Measurements from ENCODE around the gene ABHD1. TPM values are rescaled to one million over a fixed set of nuclear protein-coding genes. Genes with fewer than 3 reads are reported as not detected.

Gene ABHD1
- total RNA-seq, 4 donors from 2014 or later: 1.2 TPM; not detected in 3

DNA sequence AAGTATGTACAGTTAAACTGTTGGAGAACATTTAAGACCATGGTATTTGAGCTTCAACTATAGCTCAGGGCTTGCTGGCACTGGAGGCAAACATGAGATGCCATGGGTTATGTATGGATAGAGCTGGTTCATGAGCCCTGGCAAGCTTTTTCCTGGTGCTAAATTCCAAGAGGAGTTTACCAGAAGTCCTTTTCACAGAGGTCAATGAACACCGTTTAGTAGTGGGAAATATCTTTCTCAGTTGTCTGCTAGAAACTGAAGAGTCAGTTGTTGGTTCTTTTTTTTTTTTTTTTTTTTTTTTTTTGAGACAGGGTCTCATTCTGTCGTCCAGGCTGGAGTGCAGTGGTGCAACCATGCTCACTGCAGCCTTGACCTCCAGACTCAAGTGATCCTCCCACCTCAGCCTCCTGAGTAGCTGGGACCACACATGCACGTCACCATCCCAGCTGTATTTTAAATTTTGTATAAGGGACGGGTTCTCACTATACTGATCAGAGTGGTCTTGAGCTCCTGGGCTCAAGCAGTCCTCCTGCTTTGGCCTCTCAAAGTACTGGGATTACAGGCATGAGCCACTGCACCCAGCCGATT is 35.7 kb upstream of the ABHD1 start:
- TF ChIP-seq POLR2A (IDR thresholded peaks at IDR 0.05) (no peak), CTCF (IDR thresholded peaks at IDR 0.05) (no peak)

DNA sequence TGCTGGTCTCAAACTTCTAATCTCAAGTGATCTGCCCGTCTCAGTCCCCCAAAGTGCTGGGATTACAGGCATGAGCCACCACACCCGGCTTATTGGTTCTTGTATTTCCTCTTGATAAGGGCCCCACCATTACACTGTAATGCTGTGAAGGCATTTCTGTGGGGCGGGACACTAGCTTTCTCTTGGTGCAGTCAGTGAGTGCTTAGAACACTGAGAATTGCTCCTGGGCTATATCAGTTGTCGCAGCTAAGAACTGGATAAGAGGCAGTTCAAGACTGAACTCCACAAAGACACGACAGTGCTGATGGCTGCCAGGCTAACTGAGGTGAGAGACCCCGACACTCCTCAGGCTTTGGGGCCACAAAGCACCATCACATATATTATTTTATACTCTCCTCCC is 35.0 kb upstream of the ABHD1 start:
- no peaks in the 10 kb centered on the region for H3K27me3 ChIP-seq
- H3K36me3 ChIP-seq: no peaks in the 10 kb centered on the region
- intact Hi-C loops (cut with DNase I; ENCODE audit: low total_unique reads): no loop called here
- no peak for DNase-seq
- H3K4me1 ChIP-seq: peaks cover 0 to 12% of the 10 kb centered on the region in 2 donors
- TF ChIP-seq POLR2A (IDR thresholded peaks at IDR 0.05) (no peak), CTCF (IDR thresholded peaks at IDR 0.05) (no peak)
- H3K4me3 ChIP-seq: no peak overlapping the region
- H3K9me3 ChIP-seq: no peaks in the 10 kb centered on the region
- H3K27ac ChIP-seq: no peak overlapping the region

More for the DNA sequence above, 35.7 kb upstream of the ABHD1 start:
- Histone ChIP-seq H3K27ac (no peak overlapping the region), H3K4me1 (peaks cover 0 to 12% of the 10 kb centered on the region in 2 donors), H3K27me3 (no peaks in the 10 kb centered on the region), H3K9me3 (no peaks in the 10 kb centered on the region), H3K36me3 (no peaks in the 10 kb centered on the region), H3K4me3 (no peak overlapping the region)
- no peak for DNase-seq
- intact Hi-C loops (cut with DNase I; ENCODE audit: low total_unique reads): no loop called here

- intact Hi-C loops (cut with DNase I; ENCODE audit: low total_unique reads): no loop called here
- no peak for DNase-seq
Observed at GRCh38 chr2:27089111-27089954, 34.3 kb upstream of the ABHD1 start.

GRCh38 chr2:27091746-27092695 is 31.6 kb upstream of the ABHD1 start:
- peaks cover 0 to 6% of the 10 kb centered on the region in 2 donors for H3K4me1 ChIP-seq
- no peaks in the 10 kb centered on the region for H3K36me3 ChIP-seq
- no peaks in the 10 kb centered on the region for H3K27me3 ChIP-seq
- DNase-seq: no peak
- H3K4me3 ChIP-seq: no peak overlapping the region
- H3K27ac ChIP-seq: no peak overlapping the region
- H3K9me3 ChIP-seq: no peaks in the 10 kb centered on the region
- intact Hi-C loops (cut with DNase I; ENCODE audit: low total_unique reads): no loop called here
- TF ChIP-seq POLR2A (IDR thresholded peaks at IDR 0.05): no peak
- TF ChIP-seq CTCF (IDR thresholded peaks at IDR 0.05): no peak

More at GRCh38 chr2:27089111-27089954, 34.3 kb upstream of the ABHD1 start:
- Histone ChIP-seq H3K4me3 (no peak overlapping the region), H3K4me1 (peaks cover 0 to 12% of the 10 kb centered on the region in 2 donors), H3K27me3 (no peaks in the 10 kb centered on the region), H3K9me3 (no peaks in the 10 kb centered on the region), H3K27ac (no peak overlapping the region), H3K36me3 (no peaks in the 10 kb centered on the region)
- TF ChIP-seq POLR2A (IDR thresholded peaks at IDR 0.05) (no peak), CTCF (IDR thresholded peaks at IDR 0.05) (no peak)
